ENCODE measurements around the gene SH2D3A.
"Not testable (repeated sequence)": the region's sequence is repeated elsewhere in the genome, so short reads cannot be mapped to it uniquely, and the experiment has no call there.

SH2D3A gene

DNA sequence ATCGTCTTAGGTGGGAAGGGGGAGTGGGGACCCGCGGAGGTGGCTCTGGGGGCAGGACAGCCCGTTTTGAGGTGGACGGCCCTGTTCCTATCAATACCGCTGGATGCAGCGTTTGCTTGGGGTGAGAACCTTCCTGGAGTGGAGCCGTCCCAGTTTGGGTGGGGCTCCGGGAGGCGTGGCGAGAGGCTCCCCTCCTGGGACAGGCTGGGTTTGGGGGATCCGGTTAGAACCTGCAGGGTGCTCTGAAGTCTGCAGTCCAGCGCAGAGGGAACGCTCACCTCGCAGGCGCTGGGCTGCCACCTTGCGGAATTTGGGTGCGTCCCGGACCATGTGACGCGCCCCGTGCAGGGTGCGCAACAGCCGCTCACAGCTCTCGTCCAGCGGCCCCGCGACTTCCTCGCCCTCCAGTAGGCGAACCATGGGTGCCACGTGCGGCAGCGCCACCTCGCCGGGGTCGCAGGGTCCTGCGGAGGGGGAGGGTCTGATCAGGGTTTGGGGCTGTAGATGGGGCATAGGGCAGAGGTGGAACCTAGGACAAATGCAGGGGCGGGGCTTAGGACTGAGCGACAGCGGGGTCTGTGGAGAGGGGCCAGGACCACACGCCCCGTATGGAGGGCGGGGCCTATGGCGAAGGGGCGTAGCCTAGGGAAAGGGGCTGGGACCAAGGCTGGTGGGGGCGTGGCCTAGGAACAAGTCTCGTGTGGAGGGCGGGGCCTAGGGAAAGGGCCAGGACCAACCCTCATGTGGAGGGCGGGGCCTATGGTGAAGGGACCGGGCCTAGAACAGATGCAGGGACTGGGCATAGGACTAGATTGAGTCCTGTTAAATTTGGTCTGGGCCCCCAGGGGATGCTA, 13.8 kb downstream of the SH2D3A start:
- TF ChIP-seq CTCF (IDR thresholded peaks at IDR 0.05; ENCODE audit: low read depth, low read length) = peak; percentile 28
- peak; percentile 73 to 76 for DNase-seq (ENCODE audit: low read depth in 2 of 2)
- H3K4me3 ChIP-seq (replicated peaks in 1 of 2; ENCODE audit: low read depth in 2 of 2, low read length in 2 of 2) = peak overlapping the region; percentile 32 to 38

- DNase-seq (ENCODE audit: low read depth in 2 of 2) = no peak
- TF ChIP-seq CTCF (IDR thresholded peaks at IDR 0.05; ENCODE audit: low read depth, low read length) = no peak
- H3K4me3 ChIP-seq (replicated peaks in 1 of 2; ENCODE audit: low read depth in 2 of 2, low read length in 2 of 2) = no peak overlapping the region
Observed at GRCh38 chr19:6752256-6753177, 14.7 kb downstream of the SH2D3A start.

GRCh38 chr19:6751189-6751588, 16.0 kb downstream of the SH2D3A start:
- H3K4me3 ChIP-seq (replicated peaks in 1 of 2; ENCODE audit: low read depth in 2 of 2, low read length in 2 of 2) = no peak overlapping the region
- no peak for TF ChIP-seq CTCF (IDR thresholded peaks at IDR 0.05; ENCODE audit: low read depth, low read length)
- DNase-seq (ENCODE audit: low read depth in 2 of 2) = no peak

DNA sequence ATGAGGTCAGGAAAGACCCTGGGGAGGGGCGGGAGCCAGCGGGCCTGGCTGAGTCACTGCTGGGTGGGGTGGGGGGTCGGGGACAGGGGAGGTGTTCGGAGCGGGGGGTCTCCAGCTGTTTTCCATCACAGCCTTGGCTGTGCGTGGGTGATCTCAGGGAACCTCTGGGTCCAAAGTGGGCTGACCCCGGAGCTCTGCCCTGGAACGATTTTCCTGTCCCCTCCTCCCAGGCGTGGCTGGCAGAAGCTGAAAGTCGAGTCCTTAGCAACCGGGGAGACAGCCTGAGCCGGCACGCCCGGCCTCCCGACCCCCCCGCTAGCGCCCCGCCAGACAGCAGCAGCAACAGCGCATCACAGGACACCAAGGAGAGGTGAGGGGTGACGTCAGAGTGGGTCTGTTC, 17.2 kb downstream of the SH2D3A start:
- DNase-seq (ENCODE audit: low read depth in 2 of 2) = no peak
- H3K4me3 ChIP-seq (replicated peaks in 1 of 2; ENCODE audit: low read depth in 2 of 2, low read length in 2 of 2) = no peak overlapping the region
- no peak for TF ChIP-seq CTCF (IDR thresholded peaks at IDR 0.05; ENCODE audit: low read depth, low read length)

DNA sequence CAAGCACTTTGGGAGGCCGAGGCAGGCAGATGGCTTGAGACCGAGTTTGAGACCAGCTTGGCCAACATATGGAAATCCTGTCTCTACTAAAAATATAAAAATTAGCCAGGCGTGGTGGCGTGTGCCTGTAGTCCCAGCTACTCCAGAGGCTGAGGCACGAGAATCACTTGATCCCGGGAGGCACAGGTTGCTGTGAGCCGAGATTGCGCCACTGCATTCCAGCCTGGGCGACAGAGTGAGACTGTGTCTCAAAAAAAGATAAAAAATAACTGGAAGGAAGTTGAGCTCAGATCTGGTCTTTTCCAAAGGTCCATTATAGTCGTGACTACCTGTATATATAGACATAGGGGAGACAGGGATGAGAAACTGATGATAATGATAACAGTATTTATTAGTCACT, 18.7 kb downstream of the SH2D3A start:
- DNase-seq (ENCODE audit: low read depth in 2 of 2); H3K4me3 ChIP-seq (replicated peaks in 1 of 2; ENCODE audit: low read depth in 2 of 2, low read length in 2 of 2): not testable (repeated sequence)

DNA sequence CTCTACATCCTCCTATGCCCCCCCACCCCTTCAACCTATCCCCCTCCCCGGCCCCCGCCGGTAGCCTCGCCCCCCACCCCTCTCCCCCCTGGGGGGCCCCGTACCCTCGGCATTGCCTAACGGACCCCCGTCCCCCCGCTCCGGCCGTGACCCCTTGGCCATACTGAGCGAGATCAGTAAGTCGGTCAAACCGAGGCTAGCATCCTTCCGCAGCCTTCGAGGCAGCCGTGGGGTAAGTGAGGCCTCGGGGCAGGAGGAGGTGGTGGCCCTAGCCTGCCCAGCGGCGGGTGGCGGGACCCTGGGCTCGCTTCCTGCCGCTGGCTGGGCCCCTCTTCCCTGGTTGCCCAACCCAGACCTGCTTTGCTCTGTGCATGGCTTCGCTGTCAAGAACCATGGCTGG, 21.3 kb downstream of the SH2D3A start:
- TF ChIP-seq CTCF (IDR thresholded peaks at IDR 0.05; ENCODE audit: low read depth, low read length) = no peak
- no peak for DNase-seq (ENCODE audit: low read depth in 2 of 2)
- no peak overlapping the region for H3K4me3 ChIP-seq (replicated peaks in 1 of 2; ENCODE audit: low read depth in 2 of 2, low read length in 2 of 2)

Data from cardiac fibroblast (primary cell).